GM19239 (cell line): ENCODE results near the gene VPS16.

Source experiments
- DNase-seq: peaks from one replicate; pipeline ENCODE4 v3.0.0; 2011; ENCODE audit warnings: low spot score; ENCODE audit not compliant: insufficient read length
- FAIRE-seq: peaks from 2 replicates; lab custom pipeline; 2011; peaks lifted over from hg19 to GRCh38; lab: Jason Lieb, UNC

The VPS16 gene

DNA sequence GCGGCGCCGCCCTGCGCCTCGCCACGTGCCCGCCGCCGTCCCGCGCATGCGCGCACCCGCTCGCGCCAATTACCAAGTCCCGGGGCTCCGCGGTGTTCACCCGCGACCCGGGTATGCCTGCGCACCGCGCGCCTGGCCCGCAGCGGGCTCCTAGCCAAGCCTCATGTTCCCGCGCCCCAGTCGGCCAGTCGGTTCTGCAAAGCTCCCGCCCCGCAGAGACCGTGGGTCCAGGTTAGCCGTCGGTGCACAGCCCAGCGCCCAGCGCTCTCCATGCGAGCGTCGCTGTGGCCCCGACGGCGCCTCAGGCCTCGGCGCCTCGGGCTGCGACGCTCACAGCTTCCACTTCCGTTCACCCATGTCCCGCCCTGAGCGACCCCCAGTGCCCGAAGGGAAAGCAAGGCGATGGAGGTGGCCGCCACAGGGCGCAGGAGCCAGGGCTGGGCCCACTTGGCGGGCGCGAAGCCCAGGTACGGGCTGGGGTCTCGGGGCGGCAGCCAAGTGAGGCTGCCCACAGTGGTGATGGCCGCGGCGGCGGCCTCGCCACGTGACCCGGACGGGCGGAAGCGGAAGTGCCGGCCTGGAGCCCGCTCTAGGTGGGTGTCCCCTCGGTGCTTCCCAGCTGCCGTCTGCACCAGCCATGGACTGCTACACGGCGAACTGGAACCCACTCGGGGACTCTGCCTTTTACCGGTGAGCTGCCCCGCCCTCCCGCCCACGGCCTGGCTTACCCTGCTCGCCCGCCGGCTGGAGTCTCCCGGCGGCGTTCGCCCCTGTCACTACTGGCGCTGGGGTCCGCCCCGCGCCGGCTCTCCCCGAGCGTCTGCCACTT, at the start of gene VPS16, which contains the start of gene PCED1A:
Gene VPS16, plus strand, starts transcription at position 608 of the 829 bp plus-strand sequence. Its CDS starts 30 bp downstream, at position 638.
Gene PCED1A, minus strand, starts transcription at position 518 of the 829 bp plus-strand sequence. CDS start 743 bp downstream, outside the sequence.
- DNase-seq = peak; percentile 99
- peak; percentile 92 for FAIRE-seq

DNA sequence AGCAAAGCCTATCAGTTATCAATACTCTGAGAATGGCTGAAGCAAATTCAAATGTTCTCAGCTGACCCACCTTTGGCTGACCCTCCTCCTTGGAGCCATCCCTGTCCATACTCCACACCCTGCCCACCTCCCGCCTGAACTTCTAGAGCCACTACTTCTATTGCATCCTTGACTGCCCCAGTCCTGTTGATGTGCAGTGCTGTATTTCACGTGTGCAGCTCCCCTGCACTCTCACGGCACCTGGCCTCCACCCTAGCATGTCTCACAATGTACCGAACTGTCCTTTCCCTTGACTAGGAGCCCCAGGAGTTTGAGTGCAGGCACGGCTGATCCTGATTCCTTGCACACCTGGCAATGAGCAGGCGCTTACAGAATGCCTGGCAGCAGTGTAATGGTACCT, 47.1 kb upstream of the VPS16 start:
- FAIRE-seq = no peak
- DNase-seq = no peak

DNA sequence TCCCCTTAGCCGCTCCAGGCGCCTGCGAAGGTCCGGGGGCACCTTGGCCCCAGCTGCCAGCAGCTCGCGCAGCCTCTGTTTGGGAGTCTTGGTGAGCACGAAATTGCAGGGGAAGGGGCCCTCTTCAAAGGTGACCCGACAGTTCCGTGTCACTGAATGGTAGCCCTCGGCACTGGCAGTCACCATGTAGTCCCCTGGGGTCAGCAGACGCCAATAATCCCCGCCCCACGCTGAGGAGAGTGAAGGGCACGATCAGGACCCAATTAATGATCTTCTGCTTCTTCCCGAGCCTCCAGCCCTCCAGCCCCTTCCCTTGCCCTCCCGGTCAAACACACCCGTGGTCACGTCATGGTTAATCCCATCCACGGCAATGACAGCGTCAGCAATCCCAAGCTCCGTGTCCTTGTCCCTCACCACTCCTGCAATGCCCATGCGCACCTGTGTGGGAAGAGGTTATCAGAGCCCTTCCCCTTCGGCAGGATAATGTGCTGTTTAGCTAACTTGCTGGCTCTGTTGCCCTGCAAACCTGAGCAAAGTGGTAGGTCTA, 46.3 kb upstream of the VPS16 start:
- FAIRE-seq (no peak), DNase-seq (no peak)

DNA sequence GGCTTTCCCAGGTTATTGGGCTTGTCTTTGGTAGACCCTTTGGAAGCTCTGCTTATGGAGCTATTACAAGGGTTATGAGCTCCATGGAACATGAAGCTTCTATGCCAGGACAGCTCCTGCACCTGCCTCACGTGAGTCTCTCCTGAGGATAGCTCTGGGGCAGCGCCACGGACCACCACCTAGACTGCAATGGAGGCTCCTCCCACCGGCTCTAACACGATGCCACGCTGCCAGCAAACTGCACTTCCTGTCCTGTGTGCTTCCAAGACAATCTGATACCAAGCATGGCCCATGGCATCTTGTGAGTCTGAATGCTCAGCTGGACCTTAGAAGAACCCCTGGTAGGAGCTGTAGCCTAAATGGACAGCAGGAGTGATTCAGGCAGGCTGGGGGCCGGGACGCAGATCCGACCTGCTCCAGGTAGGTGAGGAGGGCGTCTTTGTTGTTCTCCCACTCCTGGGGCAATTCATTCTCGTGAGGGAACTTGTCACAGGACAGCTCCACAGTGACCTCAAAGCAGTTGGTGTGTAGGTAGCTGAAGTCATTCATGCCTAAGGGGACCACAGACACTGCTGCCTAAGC, 45.6 kb upstream of the VPS16 start:
- DNase-seq (no peak), FAIRE-seq (no peak)

DNA sequence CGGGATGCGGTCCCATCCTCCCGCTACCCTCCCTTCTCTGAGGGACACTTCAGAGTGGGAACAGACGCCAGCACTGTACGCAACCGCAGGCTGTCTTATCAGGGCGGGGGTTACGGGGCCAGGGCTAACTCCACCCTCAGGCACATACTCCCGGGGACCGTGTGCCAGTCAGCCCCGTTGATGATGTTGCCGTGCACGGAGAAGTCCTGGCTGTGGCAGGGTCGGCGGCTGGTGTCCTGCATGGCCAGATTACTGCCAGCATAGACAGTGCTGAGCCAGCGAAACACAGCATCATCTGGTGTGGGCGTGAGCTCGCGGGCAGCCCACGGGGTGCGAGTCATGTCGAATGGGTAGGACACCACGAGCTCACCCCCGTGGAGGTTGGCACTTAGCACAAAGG, 45.1 kb upstream of the VPS16 start:
- DNase-seq = no peak
- FAIRE-seq = no peak

DNA sequence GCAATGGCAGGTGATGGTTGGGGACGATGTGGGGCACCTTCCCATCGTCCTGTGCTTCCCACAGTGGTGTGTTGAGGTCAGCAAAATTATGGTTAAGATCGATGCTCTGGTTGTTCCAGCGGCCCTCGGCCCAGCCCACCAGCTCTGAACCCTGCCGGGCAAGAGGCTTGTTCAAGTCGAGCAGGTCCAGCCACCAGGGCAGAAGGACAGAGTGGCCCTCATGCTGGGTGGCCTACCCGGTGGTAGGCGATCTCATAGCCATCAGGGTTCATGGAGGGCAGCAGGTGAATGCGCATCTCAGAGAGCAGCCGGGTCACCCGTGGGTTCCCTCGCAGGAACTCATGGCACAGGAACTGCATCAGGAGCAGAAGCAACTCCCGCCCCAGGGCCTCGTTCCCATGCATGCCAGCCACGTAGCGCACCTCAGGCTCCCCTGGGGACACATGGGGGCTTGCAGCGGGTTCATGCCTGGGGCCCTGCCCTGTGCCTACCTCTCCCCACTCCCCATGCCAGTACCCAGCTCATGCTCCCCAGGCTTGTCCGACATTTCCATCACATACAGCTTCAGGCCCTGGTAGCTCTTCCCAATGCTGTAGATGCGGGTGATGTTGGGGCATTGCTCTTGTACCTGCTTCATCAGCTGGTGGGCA, 44.4 kb upstream of the VPS16 start:
- FAIRE-seq = no peak
- no peak for DNase-seq

DNA sequence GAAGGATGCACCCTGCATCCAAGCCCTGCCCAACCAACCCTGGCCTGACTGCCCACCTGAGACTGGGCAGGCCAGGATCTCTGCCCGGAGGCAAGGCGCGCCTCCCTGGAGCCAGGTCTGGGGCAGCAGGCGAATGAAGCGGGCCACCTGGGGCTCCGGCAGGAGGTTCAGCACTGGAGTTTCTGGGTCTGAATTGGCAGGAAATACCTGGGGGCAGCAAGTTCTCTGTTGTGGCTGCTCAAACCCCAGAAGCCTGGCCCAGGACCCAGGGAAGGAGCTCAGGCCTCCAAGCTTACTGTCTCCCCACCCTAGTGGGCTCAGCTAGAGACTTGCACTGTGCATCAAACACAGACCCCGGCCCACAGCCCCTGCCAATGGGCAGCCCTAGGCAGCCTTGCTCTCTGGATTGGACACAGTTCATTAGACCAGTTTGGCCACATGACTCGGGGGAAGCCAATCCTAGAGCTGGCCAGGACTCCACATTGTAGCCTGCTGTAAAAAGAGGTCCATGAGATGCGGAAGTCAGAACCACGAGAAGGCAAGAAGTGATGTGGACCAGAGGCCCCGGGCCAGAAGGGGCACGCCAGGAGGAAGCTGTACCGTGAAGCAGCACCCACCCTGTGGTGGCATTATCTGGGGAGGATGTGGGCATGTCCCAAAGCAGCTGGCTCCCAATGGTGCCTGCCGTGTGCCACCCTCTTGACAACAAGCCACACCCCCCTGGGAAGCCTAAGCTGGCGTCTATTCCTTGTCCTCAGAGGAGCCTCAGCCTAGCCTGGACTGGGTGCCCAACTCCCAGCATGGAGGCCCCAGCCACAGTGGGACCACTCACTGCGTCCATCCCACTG, 43.2 kb upstream of the VPS16 start:
- no peak for FAIRE-seq

DNA sequence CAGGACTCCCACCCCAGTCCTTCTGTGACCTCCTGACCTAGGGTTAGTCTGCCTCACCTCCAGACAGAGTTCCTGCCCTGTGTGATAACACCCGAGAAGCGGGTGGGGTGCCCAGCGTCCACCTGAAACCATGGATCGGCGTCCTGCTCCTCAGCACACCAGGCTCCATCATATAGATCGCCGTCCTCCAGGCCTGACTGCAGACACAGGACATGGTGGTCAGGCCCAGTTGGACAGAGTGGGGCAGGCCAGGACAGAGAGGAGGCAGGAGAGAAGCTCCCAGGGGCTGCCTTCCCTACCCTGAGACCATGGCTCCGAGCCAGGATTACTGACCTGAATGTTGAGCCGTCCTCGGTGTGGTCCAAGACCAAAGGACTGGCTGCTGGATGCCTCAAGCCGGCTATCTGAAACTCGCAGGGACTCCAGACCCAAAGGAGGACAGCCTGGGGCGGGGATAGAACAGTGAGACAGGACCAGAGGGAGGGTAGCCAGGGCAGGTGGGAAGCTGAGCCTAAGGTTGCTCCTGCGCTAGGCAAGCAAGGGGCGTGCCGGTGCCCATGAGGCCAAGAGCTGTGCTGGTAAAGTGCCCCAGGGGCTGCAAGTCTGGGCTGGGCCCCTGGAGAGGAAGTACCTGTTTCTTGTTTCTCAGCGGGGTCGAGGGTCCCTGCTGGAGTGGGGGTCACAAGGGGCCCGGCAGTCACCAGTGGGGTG, 42.3 kb upstream of the VPS16 start:
- DNase-seq = no peak

More for the DNA sequence above, 43.2 kb upstream of the VPS16 start:
- DNase-seq = no peak

DNA sequence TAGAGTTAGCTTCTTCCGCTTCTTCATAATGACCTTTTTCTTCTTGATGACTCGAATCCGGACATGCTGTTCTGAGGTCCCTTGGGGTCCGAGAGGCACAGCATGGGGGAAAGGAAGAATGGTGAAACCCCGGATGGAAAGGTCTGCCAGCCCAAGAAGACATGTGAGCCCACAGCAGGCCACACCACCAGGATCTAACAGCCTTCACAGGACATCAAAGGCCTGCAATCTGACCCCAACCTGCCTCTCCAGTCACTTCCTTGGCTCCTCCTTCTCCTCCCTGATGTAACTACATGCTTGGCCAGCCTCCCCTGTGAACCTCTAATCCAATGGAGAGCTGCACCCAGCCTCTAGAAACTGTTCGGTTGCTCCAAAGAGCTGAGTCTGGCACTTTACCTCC, 41.7 kb upstream of the VPS16 start:
- FAIRE-seq (no peak), DNase-seq (no peak)

More for the DNA sequence above, 42.3 kb upstream of the VPS16 start:
- FAIRE-seq = no peak

DNA sequence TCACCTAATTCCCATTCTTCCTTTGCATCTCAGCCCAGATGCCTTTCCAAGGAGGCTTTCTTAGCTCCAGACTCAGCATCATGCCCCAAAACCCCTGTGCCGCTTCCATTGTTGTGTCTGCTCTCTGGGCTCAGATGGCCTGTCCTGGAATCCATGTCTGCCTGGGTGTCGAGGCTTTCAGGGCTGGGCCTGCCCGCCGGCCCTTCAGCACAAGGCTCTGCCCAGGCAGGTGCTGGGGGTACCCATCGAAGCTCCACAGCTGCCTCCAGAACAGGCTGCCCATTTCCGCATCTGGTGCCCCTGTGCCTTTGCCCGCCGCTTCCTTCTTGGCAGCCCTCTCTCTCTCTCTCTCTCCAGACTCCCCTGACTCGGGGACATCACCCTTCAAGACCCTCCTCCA, 41.3 kb upstream of the VPS16 start:
- FAIRE-seq (no peak), DNase-seq (no peak)

DNA sequence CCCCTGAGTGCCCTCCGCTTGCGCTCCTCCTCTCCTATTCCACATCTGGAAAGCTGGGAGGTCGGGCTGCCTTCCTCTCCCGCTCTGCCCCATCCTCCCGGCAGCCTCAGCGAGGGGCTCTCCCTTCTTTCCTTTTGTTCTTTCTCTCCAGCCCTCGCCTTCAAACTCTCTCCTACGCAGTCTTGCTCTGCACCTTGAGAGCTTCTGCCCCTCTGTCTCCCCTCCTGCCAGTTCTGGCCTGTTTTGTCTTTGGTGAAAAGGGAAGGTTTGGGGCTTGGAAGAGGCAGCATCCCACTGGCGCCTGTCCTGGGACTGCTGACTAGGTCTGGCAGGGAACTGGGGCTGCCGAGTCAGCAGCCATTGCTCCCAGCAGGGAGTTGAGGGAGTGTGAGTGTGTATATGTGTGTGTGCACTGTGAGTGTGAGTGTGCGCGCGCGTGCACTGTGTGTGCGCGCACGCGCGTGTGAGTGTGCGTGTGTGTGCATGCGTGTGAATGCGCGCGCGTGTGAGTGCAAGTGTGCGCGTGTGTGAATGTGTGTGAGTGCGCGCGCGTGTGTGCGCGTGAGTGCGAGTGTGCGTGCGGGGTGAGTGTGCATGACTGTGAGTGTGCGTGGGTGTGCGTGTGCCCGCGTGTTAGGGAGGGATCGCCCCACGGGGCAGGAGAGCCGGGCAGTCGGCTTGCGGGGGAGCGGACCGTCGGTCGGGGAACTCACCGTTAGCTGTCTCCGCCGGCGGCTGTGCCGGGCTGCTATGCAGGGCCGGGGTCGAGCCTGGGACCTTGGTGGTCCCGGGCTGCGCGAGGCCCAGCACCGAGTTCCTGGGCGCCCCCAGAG, 40.6 kb upstream of the VPS16 start:
- peak; percentile 81 for FAIRE-seq
- peak; percentile 48 for DNase-seq

DNA sequence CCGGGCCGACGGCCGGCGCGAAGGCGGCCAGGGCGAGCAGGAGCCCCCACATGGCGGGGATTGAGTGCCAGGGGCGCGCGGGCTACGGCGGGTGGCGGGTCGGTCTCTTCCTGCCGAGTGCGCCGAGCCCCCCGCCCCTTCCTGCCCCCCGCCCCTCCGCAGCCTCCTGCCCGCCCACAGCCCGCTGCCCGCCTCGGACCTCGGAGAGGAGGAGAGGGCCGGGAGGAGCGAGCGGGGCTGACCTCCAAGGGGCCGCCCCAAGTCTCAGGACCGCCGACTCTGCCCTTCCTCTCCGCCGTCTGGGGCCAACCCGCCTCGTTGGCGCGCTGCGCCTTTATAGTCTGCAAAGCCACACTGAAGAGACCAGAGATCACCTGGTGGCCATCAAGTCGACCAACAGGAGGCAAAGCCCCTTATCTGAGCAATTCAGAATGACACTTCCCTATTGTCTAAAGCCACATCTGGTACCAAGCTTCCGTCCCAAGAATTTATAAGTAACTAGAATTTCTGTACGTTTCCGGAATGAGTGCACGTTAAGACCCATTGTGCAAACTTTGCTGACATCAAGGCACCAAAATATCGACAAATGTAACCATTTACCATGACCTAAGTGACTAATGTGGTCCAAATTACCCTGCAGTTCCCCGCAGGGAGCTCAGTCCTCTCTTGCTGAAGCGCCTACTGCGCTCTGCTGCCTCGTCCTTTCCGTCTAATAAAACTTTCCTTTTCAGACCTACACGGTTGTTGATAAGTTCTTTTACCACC, 39.8 kb upstream of the VPS16 start, which contains the start of gene CPXM1:
Gene CPXM1, minus strand, starts transcription at position 107 of the 765 bp plus-strand sequence. Its CDS starts 55 bp downstream, at position 52.
- FAIRE-seq = peak; percentile 94
- DNase-seq = peak; percentile 83

DNA sequence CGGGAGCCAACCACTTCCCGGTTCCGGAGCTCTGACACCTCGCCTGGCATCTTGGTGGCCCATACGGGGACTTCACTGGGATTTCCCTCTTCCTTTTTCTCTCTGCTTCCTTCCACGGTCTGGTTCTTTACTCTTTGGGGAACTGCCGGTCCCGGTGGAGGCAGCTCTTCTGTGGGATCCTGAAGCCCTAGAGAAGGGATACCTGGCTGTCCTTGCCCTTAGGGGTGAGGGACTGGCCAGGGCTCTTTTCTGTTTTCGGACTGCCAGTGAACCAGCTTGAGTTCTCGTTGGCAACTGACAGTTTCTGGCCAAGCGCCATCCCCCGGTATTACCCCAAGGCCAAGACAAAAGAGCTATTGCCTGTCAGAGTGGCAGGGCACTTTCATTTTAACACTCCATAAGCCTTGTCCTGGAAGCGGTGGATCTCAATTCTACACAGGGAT, 39.2 kb upstream of the VPS16 start:
- DNase-seq = no peak

DNA sequence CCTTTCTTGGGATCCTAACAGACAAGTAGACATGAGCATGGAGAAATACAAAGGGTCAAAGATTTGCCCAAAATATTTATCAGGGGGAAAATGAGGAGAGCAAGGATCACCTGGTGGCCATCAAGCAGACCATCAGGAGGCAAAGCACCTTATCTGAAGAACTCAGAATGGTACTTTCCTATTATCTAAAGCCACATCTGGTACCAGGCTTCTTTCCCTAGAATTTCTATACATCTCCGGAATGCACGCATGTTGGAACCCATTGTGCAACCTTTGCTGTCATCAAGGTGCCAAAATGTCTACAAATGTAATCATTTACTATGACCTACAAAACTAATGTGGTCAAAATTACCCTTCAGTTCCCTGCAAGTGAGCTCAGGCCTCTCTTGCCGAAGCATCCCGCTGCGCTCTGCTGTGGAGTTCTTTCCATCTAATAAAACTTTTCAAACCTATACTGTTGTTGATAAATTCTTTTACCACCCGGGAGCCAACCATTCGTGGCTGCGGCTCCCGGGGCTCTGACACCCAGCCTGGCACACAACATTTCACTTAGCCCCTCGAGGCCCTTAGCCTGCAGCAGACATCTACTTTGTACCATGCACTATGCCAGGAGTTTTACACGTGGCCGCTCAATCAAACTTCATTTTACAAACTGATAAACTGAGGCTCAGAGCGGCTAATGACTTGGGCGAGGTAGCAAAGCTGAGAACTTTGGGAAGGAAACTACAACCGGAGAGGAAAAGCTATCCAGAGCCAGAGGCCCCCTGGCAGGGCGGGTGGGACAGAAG, 36.3 kb upstream of the VPS16 start:
- FAIRE-seq = no peak
- DNase-seq = no peak

More for the DNA sequence above, 39.2 kb upstream of the VPS16 start:
- no peak for FAIRE-seq

DNA sequence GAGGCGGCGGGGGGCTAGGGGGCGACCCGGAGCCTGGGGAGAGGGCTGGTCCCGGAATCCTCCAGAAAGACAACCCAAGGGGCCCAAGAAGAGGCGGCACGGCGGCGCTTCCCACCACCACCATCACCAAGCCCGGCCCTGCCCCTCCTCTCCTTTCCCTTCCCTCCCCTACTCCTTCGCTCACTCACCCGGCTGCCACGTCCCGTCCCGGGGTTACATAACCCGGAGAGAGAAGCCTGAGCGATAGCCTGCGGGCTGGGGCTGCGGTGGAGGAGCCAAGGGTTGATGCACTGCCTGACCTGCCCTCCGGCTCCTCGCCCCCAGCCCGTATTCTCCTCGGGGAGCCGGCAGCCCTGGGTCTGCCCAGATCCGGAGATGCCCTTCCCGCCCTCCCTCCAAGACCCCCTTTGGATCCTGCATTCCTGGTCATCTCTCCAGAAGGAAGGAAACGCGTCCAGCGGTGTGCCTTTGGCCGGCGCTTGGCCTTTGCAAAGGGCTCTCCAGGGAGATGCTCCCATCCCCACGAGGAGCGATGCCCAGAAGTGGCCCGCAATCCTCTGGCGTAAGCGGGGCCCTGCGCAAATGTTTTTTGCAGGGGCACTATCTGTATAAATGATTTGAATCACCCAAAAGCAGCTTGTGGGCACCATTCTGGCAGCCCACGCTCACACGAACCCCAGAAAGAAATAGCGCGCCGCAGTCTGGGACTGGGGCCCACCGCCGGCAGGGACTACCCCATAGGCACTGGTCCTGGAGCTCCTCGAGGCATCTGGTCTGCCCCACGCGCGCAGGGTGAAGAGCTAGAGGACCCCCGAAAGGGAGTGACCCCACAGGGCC, 35.5 kb upstream of the VPS16 start:
- FAIRE-seq (no peak), DNase-seq (no peak)
